GM19238 (cell line): Measurements from ENCODE around the gene MICAL3.
A peak's percentile ranks its signal among the peaks of the same experiment; 100 is the strongest.
"Not testable (repeated sequence)": the region's sequence is repeated elsewhere in the genome, so short reads cannot be mapped to it uniquely, and the experiment has no call there.

Source experiments
- DNase-seq: peaks from one replicate; pipeline ENCODE4 v3.0.0; 2011; ENCODE audit warnings: low spot score; ENCODE audit not compliant: insufficient read length

Gene MICAL3

GRCh38 chr22:17769013-17769715 is 255.2 kb downstream of the MICAL3 start:
- DNase-seq, result no peak

- peak; percentile 64 for DNase-seq
Observed at GRCh38 chr22:17767233-17768065, 256.9 kb downstream of the MICAL3 start.

- not testable (repeated sequence) for DNase-seq
Observed at GRCh38 chr22:17764852-17765251, 259.5 kb downstream of the MICAL3 start.

GRCh38 chr22:17764036-17764435 is 260.3 kb downstream of the MICAL3 start:
- DNase-seq, result no peak

- not testable (repeated sequence) for DNase-seq
Observed at GRCh38 chr22:17763442-17763841, 260.9 kb downstream of the MICAL3 start.

- DNase-seq, result no peak
Observed at GRCh38 chr22:17761138-17761488, 263.2 kb downstream of the MICAL3 start.

GRCh38 chr22:17754233-17754925 is 270.0 kb downstream of the MICAL3 start:
- DNase-seq, result no peak

GRCh38 chr22:17753401-17753989 is 270.9 kb downstream of the MICAL3 start:
- no peak for DNase-seq

- DNase-seq, result no peak
Observed at GRCh38 chr22:17751596-17751995, 272.8 kb downstream of the MICAL3 start.

- DNase-seq, result no peak
Observed at GRCh38 chr22:17749605-17750395, 274.6 kb downstream of the MICAL3 start.

- DNase-seq, result no peak
Observed at GRCh38 chr22:17748555-17749353, 275.6 kb downstream of the MICAL3 start.

- no peak for DNase-seq
Observed at GRCh38 chr22:17746916-17747315, 277.4 kb downstream of the MICAL3 start.

GRCh38 chr22:17744430-17744829 is 279.9 kb downstream of the MICAL3 start:
- no peak for DNase-seq

GRCh38 chr22:17743661-17744411 is 280.5 kb downstream of the MICAL3 start:
- DNase-seq, result no peak

- peak; percentile 88 for DNase-seq
Observed at GRCh38 chr22:17742527-17742902, 281.8 kb downstream of the MICAL3 start.

- no peak for DNase-seq
Observed at GRCh38 chr22:17741866-17742526, 282.4 kb downstream of the MICAL3 start.

- DNase-seq, result no peak
Observed at GRCh38 chr22:17739196-17739975, 285.0 kb downstream of the MICAL3 start.
